Tibial artery (tissue), 4 donors: ENCODE data around the gene CDCP1.

Source experiments
- DNase-seq, 2 donors: peaks; one replicate each; pipeline ENCODE4 v3.0.0-alpha.2; 2019
- H3K27ac ChIP-seq, 2 donors: fragments of 200-600 bp; sonication (generic) in 1 of 2; 1 replicate in 1 of 2; 2 replicates in 1 of 2; pipeline ENCODE4 v1.5.1; 2018 to 2019; ENCODE audit warnings: mild to moderate bottlenecking in 1 of 2
- H3K27me3 ChIP-seq, 2 donors: fragments of 200-600 bp; sonication (generic) in 1 of 2; one replicate each; pipeline versions ENCODE4 v1.5.1 to v1.6.0; 2016 to 2019
- H3K36me3 ChIP-seq, 3 donors: fragments of 200-600 bp; sonication (generic) in 2 of 3; one replicate each; pipeline ENCODE4 v1.5.1; 2016 to 2019; ENCODE audit warnings: mild to moderate bottlenecking in 2 of 3
- H3K4me1 ChIP-seq, 4 donors: fragments of 200-600 bp; sonication (generic) in 2 of 4; 1 replicate in 3 of 4; 2 replicates in 1 of 4; pipeline ENCODE4 v1.5.1; 2016 to 2019
- H3K4me3 ChIP-seq, 2 donors: fragments of 200-600 bp; sonication (generic) in 1 of 2; 1 replicate in 1 of 2; 2 replicates in 1 of 2; pipeline ENCODE4 v1.5.1; 2018 to 2019; ENCODE audit warnings: mild to moderate bottlenecking in 2 of 2
- H3K9me3 ChIP-seq, 3 donors: fragments of 200-600 bp; sonication (generic) in 1 of 3; one replicate each; pipeline ENCODE4 v1.5.1; 2016 to 2019
- intact Hi-C: fragments of 100-400 bp; cut with DNase I; formaldehyde crosslinking; loops from one replicate; pipeline ENCODE4 v1.15.0; 2023; ENCODE audit warnings: low total_unique reads
- TF ChIP-seq, protein P1 (sequence below), 2 experiments: fragments of 200-600 bp in 1 of 2; fragments of 450-650 bp in 1 of 2; IDR thresholded peaks; one replicate each; pipeline ENCODE4 v1.5.1; 2017 to 2019; ENCODE audit warnings: antibody characterized with exemption in 2 of 2, mild to moderate bottlenecking in 1 of 2, moderate library complexity in 1 of 2

Gene CDCP1

GRCh38 chr3:45100981-45101407 lies 45.2 kb downstream of the CDCP1 start:
- Histone ChIP-seq H3K4me3 (no peak overlapping the region), H3K27me3 (peaks cover 0 to 2% of the 10 kb centered on the region in 2 donors), H3K36me3 (no peaks in the 10 kb centered on the region), H3K9me3 (no peaks in the 10 kb centered on the region), H3K4me1 (no peaks in the 10 kb centered on the region), H3K27ac (no peak overlapping the region)
- TF ChIP-seq, protein P1, sequence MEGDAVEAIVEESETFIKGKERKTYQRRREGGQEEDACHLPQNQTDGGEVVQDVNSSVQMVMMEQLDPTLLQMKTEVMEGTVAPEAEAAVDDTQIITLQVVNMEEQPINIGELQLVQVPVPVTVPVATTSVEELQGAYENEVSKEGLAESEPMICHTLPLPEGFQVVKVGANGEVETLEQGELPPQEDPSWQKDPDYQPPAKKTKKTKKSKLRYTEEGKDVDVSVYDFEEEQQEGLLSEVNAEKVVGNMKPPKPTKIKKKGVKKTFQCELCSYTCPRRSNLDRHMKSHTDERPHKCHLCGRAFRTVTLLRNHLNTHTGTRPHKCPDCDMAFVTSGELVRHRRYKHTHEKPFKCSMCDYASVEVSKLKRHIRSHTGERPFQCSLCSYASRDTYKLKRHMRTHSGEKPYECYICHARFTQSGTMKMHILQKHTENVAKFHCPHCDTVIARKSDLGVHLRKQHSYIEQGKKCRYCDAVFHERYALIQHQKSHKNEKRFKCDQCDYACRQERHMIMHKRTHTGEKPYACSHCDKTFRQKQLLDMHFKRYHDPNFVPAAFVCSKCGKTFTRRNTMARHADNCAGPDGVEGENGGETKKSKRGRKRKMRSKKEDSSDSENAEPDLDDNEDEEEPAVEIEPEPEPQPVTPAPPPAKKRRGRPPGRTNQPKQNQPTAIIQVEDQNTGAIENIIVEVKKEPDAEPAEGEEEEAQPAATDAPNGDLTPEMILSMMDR (IDR thresholded peaks at IDR 0.05): no peak
- DNase-seq: no peak
- intact Hi-C loops: no loop called here

DNA sequence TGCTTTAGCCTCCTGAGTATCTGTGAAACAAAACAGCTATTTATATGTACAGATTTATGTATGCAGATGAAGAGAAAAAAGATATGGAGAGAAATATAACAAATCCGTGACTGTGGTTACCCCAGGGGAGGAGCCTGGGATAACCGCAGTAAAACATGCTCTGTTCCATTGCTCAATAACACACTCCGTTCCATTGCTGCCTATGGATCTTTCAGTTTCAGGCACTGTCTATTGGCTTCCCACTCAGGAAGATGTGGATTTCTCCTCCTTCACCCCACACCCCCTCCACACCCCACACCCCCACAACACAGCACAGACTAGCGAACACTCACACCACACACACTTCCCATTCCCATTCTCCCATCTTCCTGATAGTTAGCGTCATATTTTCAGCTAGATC lies 47.9 kb downstream of the CDCP1 start:
- no peak overlapping the region for H3K4me3 ChIP-seq
- no peaks in the 10 kb centered on the region for H3K27me3 ChIP-seq
- TF ChIP-seq, protein P1 (IDR thresholded peaks at IDR 0.05): no peak
- no peaks in the 10 kb centered on the region for H3K4me1 ChIP-seq
- no peaks in the 10 kb centered on the region for H3K9me3 ChIP-seq
- peaks cover 0 to 3% (median 0%) of the 10 kb centered on the region in 3 donors for H3K36me3 ChIP-seq
- no peak for DNase-seq
- no peak overlapping the region for H3K27ac ChIP-seq
- intact Hi-C loops: no loop called here

GRCh38 chr3:45097296-45097883 lies 48.8 kb downstream of the CDCP1 start:
- no peak overlapping the region for H3K27ac ChIP-seq
- DNase-seq: no peak
- H3K9me3 ChIP-seq: no peaks in the 10 kb centered on the region
- no peaks in the 10 kb centered on the region for H3K4me1 ChIP-seq
- TF ChIP-seq, protein P1 (IDR thresholded peaks at IDR 0.05): no peak
- H3K4me3 ChIP-seq: no peak overlapping the region
- no peaks in the 10 kb centered on the region for H3K27me3 ChIP-seq
- intact Hi-C loops: no loop called here
- peaks cover 0 to 6% (median 0%) of the 10 kb centered on the region in 3 donors for H3K36me3 ChIP-seq

DNA sequence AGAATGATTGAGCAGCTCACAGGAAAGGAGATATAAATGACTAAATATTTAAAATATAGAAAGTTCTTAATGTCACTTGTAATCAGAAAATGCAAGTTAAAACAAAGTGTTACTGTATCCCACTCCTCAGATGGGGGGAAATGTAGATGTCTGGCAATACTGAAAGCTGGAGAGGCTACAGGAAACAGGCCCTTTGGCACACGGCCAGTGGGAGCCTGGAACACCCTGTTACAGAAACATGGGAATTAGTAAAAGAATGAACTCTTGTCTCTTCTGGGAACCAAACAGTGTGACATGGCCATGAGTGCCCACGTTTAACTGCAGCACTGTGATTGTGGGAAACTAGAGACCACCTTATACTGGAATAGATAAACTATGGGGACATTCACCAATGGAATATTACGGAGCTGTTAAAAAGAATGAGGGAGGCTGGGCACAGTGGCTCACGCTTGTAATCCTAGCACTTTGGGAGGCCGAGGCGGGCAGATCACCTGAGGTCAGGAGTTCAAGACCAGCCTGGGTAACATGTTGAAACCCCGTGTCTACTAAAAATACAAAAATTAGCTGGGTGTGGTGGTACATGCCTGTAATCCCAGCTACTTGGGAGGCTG lies 50.2 kb downstream of the CDCP1 start:
- TF ChIP-seq, protein P1 (IDR thresholded peaks at IDR 0.05): no peak
- Histone ChIP-seq H3K9me3 (no peaks in the 10 kb centered on the region), H3K4me3 (no peak overlapping the region), H3K27ac (no peak overlapping the region), H3K4me1 (no peaks in the 10 kb centered on the region), H3K27me3 (no peaks in the 10 kb centered on the region), H3K36me3 (peaks cover 0 to 15% (median 0%) of the 10 kb centered on the region in 3 donors)
- intact Hi-C loops: no loop called here
- peak in 1 of 2 donors; percentile 25 for DNase-seq

GRCh38 chr3:45093176-45093575 lies 53.0 kb downstream of the CDCP1 start:
- Histone ChIP-seq H3K27me3 (no peaks in the 10 kb centered on the region), H3K36me3 (peaks cover 0 to 19% (median 0%) of the 10 kb centered on the region in 3 donors), H3K4me1 (no peaks in the 10 kb centered on the region), H3K27ac (no peak overlapping the region), H3K9me3 (no peaks in the 10 kb centered on the region), H3K4me3 (no peak overlapping the region)
- no peak for DNase-seq
- intact Hi-C loops: no loop called here
- TF ChIP-seq, protein P1 (IDR thresholded peaks at IDR 0.05): no peak
